Sigmoid colon (tissue), 7 donors: Measurements from ENCODE around the gene RGS8. TPM values are rescaled to one million over a fixed set of nuclear protein-coding genes. Genes with fewer than 3 reads are reported as not detected.

Experiments
- DNase-seq: peaks from one replicate; pipeline ENCODE4 v3.0.0-alpha.2; 2019
- H3K27ac ChIP-seq, 4 donors: fragments of 200-600 bp; sonication (generic); one replicate each; pipeline ENCODE4 v1.5.1; 2016 to 2019; ENCODE audit warnings: mild to moderate bottlenecking in 1 of 4
- H3K27me3 ChIP-seq, 3 donors: fragments of 200-600 bp; sonication (generic); one replicate each; pipeline ENCODE4 v1.5.1; 2019; ENCODE audit warnings: mild to moderate bottlenecking in 1 of 3
- H3K36me3 ChIP-seq, 4 donors: fragments of 200-600 bp; sonication (generic); one replicate each; pipeline ENCODE4 v1.5.1; 2016 to 2019
- H3K4me1 ChIP-seq, 4 donors: fragments of 200-600 bp; sonication (generic); one replicate each; pipeline ENCODE4 v1.5.1; 2017 to 2019
- H3K4me3 ChIP-seq, 4 donors: fragments of 200-600 bp; sonication (generic); one replicate each; pipeline ENCODE4 v1.5.1; 2017 to 2019; ENCODE audit warnings: mild to moderate bottlenecking in 2 of 4, moderate library complexity in 1 of 4
- H3K9me3 ChIP-seq, 4 donors: fragments of 200-600 bp in 3 of 4; sonication (generic) in 3 of 4; one replicate each; pipeline versions ENCODE4 v1.5.1 to v1.6.1; 2013 to 2019
- EP300 ChIP-seq, 4 donors: sonication (generic); formaldehyde crosslinking; IDR thresholded peaks; one replicate each; pipeline ENCODE4 v1.6.1; 2017; ENCODE audit warnings: antibody characterized with exemption in 4 of 4
- POLR2A ChIP-seq, 2 donors: fragments of 450-650 bp; IDR thresholded peaks; one replicate each; pipeline ENCODE4 v1.6.1; 2016; ENCODE audit warnings: antibody characterized with exemption in 2 of 2, mild to moderate bottlenecking in 2 of 2, moderate library complexity in 2 of 2
- POLR2AphosphoS5 ChIP-seq, 4 donors: sonication (generic); formaldehyde crosslinking; IDR thresholded peaks; one replicate each; pipeline ENCODE4 v1.6.1; 2017; ENCODE audit warnings: antibody characterized with exemption in 4 of 4
- WGBS, 2 donors: extraction: QIAGEN DNeasy Blood & Tissue Kit; methylation state at CpG; one replicate each; pipeline ENCODE4 v1.1.7; 2013; 5-methylcytosine and 5-hydroxymethylcytosine counted together
- intact Hi-C: fragments of 100-400 bp; cut with DNase I; formaldehyde crosslinking; loops from one replicate; pipeline ENCODE4 v1.15.1; 2023
- polyA plus RNA-seq, 3 donors: library from polyadenylated mRNA; stranded (reverse); fragments of 200-250 nt; gene quantifications; one replicate each; pipeline ENCODE4 v1.2.3, GENCODE V29; 2013
- total RNA-seq, 4 donors: library from RNA; depleted of rRNA; stranded (reverse); fragments of >200 nt; gene quantifications; one replicate each; pipeline ENCODE4 v1.1.0, GENCODE V29; 2016
- TF ChIP-seq, protein P1 (sequence below), 4 experiments: fragments of 450-650 bp in 3 of 4; fragments of 200-600 bp in 1 of 4; IDR thresholded peaks; one replicate each; pipeline ENCODE4 v1.5.1; 2016 to 2019; ENCODE audit warnings: antibody characterized with exemption in 4 of 4, mild to moderate bottlenecking in 3 of 4, moderate library complexity in 2 of 4
- donor health status: healthy with polysubstance abuse.
- donor health status: Bipolar disorder and iron deficiency.
- donor health status: healthy.

RGS8 gene
- total and polyA plus RNA-seq, 7 donors, result under 0.01 to 0.54 (median 0.04) TPM; not detected in 4

- Histone ChIP-seq H3K36me3 (no peaks in the 10 kb centered on the region), H3K4me1 (no peaks in the 10 kb centered on the region), H3K27me3 (no peaks in the 10 kb centered on the region), H3K9me3 (no peaks in the 10 kb centered on the region), H3K4me3 (no peak overlapping the region), H3K27ac (no peak overlapping the region)
- WGBS, 2 donors, result 79 to 85% methylated on average over 2 of the region's 2 CpGs
- intact Hi-C loops, result no loop called here
- TF ChIP-seq EP300 (IDR thresholded peaks at IDR 0.05), result no peak
- TF ChIP-seq POLR2AphosphoS5 (IDR thresholded peaks at IDR 0.05), result no peak
- no peak for TF ChIP-seq POLR2A (IDR thresholded peaks at IDR 0.05)
- TF ChIP-seq, protein P1, sequence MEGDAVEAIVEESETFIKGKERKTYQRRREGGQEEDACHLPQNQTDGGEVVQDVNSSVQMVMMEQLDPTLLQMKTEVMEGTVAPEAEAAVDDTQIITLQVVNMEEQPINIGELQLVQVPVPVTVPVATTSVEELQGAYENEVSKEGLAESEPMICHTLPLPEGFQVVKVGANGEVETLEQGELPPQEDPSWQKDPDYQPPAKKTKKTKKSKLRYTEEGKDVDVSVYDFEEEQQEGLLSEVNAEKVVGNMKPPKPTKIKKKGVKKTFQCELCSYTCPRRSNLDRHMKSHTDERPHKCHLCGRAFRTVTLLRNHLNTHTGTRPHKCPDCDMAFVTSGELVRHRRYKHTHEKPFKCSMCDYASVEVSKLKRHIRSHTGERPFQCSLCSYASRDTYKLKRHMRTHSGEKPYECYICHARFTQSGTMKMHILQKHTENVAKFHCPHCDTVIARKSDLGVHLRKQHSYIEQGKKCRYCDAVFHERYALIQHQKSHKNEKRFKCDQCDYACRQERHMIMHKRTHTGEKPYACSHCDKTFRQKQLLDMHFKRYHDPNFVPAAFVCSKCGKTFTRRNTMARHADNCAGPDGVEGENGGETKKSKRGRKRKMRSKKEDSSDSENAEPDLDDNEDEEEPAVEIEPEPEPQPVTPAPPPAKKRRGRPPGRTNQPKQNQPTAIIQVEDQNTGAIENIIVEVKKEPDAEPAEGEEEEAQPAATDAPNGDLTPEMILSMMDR (IDR thresholded peaks at IDR 0.05), result no peak
- DNase-seq, result peak; percentile 90
Observed at GRCh38 chr1:182723200-182723599, 38.8 kb upstream of the RGS8 start.

DNA sequence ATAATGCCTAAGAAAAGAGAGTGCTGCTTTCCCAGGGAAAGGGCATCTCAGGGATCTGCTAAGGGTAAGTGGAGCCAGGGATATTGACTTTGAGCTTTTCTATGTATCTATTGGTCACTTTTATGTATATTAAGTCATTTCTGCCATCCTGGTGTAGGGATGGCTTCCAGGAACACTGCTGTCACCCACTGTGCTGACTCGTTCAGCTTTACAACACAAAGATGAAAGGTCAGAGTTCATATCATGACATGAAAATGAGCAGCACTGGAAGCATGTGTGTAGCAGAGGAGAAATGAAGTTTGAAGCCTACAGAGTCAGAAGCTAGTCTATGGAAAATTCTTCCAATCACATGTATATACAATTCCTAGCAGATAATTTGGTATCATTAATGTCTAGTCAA lies 37.1 kb upstream of the RGS8 start:
- intact Hi-C loops, result no loop called here
- no peaks in the 10 kb centered on the region for H3K27me3 ChIP-seq
- DNase-seq, result no peak
- H3K27ac ChIP-seq, result no peak overlapping the region
- no peaks in the 10 kb centered on the region for H3K4me1 ChIP-seq
- WGBS, 2 donors, result 4 to 52% methylated on average over 1 of the region's 1 CpG
- no peaks in the 10 kb centered on the region for H3K9me3 ChIP-seq
- H3K36me3 ChIP-seq, result no peaks in the 10 kb centered on the region
- no peak for TF ChIP-seq POLR2A (IDR thresholded peaks at IDR 0.05)
- TF ChIP-seq EP300 (IDR thresholded peaks at IDR 0.05), result no peak
- TF ChIP-seq, protein P1 (IDR thresholded peaks at IDR 0.05), result no peak
- TF ChIP-seq POLR2AphosphoS5 (IDR thresholded peaks at IDR 0.05), result no peak
- no peak overlapping the region for H3K4me3 ChIP-seq

DNA sequence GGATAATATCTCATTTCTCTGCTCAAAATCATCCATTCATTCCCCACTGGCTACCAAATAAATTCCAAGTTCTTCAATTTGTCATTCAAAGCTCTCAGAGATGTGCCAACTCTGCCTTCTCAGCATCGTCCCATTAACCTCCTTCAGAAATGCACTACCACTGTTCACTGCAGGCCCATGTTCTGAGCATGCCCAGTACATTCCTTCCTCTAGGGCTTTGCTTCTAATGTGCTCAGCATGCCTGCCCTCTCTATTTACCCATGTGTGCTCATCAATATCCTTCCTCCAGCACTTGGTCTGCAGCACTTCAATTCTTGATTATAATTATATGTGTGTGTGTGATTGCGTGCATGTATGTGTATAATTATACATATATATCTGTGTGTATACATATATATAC lies 36.1 kb upstream of the RGS8 start:
- H3K9me3 ChIP-seq, result no peaks in the 10 kb centered on the region
- intact Hi-C loops, result no loop called here
- H3K27me3 ChIP-seq, result no peaks in the 10 kb centered on the region
- TF ChIP-seq POLR2AphosphoS5 (IDR thresholded peaks at IDR 0.05), result no peak
- TF ChIP-seq, protein P1 (IDR thresholded peaks at IDR 0.05), result no peak
- TF ChIP-seq POLR2A (IDR thresholded peaks at IDR 0.05), result no peak
- TF ChIP-seq EP300 (IDR thresholded peaks at IDR 0.05), result no peak
- H3K4me3 ChIP-seq, result no peak overlapping the region
- DNase-seq, result no peak
- H3K4me1 ChIP-seq, result no peaks in the 10 kb centered on the region
- 89 to 91% methylated on average over 2 of the region's 2 CpGs for WGBS, 2 donors
- no peaks in the 10 kb centered on the region for H3K36me3 ChIP-seq
- no peak overlapping the region for H3K27ac ChIP-seq

DNA sequence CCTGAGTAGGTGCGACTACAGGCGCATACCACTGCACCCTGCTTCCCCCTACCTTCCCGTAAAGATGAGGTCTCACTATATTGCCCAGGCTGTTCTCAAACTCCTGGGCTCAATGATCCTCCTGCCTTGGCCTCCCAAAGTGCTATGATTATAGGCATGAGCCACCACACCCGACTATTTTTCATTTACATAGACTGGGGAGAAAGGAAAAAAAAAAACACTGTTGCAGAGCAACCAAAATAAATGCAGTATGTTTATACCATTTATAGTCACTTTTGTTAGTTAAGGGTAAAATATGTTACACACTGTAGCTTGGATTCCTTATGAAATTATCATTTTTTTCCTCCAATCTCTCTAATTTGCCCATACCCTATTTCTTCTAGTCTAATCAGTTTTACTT lies 35.2 kb upstream of the RGS8 start:
- 90 to 93% methylated on average over 4 of the region's 4 CpGs for WGBS, 2 donors
- H3K27me3 ChIP-seq, result no peaks in the 10 kb centered on the region

More for the DNA sequence above, 35.2 kb upstream of the RGS8 start:
- Histone ChIP-seq H3K4me3 (no peak overlapping the region), H3K9me3 (no peaks in the 10 kb centered on the region), H3K36me3 (no peaks in the 10 kb centered on the region), H3K4me1 (no peaks in the 10 kb centered on the region), H3K27ac (no peak overlapping the region)
- intact Hi-C loops, result no loop called here
- no peak for DNase-seq
- TF ChIP-seq POLR2AphosphoS5 (IDR thresholded peaks at IDR 0.05) (no peak), EP300 (IDR thresholded peaks at IDR 0.05) (no peak), POLR2A (IDR thresholded peaks at IDR 0.05) (no peak)
- TF ChIP-seq, protein P1 (IDR thresholded peaks at IDR 0.05), result no peak
